Measurements from ENCODE around the gene ADIPOR1.

DNA sequence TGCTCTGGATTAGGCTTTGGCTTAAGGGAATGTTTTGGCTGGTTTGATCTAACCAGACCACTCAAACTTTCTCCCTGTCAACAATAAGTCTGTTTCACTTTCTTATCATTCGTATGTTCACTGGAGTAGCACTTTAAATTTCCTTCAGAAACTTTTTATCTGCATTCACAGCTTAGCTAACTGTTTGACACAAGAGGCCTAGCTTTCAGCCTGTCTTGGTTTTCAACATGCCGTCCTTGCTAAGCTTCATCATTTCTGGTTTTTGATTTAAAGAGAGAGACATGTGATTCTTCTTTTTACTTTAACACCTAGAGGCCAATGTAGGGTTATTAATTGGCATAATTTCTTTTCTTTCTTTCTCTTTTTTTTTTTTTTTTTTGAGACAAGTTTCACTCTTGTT is 23.8 kb upstream of the ADIPOR1 start:
- TF ChIP-seq, protein P1, sequence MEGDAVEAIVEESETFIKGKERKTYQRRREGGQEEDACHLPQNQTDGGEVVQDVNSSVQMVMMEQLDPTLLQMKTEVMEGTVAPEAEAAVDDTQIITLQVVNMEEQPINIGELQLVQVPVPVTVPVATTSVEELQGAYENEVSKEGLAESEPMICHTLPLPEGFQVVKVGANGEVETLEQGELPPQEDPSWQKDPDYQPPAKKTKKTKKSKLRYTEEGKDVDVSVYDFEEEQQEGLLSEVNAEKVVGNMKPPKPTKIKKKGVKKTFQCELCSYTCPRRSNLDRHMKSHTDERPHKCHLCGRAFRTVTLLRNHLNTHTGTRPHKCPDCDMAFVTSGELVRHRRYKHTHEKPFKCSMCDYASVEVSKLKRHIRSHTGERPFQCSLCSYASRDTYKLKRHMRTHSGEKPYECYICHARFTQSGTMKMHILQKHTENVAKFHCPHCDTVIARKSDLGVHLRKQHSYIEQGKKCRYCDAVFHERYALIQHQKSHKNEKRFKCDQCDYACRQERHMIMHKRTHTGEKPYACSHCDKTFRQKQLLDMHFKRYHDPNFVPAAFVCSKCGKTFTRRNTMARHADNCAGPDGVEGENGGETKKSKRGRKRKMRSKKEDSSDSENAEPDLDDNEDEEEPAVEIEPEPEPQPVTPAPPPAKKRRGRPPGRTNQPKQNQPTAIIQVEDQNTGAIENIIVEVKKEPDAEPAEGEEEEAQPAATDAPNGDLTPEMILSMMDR (IDR thresholded peaks at IDR 0.05), result no peak
- TF ChIP-seq ZFX (IDR thresholded peaks at IDR 0.05; ENCODE audit: borderline replicate concordance), result no peak
